ENCODE data around the gene PKD1. TPM values are rescaled to one million over a fixed set of nuclear protein-coding genes. Genes with fewer than 3 reads are reported as not detected.

PKD1 gene
- polyA plus RNA-seq, 1 donor from 2014 or later = 176 TPM

DNA sequence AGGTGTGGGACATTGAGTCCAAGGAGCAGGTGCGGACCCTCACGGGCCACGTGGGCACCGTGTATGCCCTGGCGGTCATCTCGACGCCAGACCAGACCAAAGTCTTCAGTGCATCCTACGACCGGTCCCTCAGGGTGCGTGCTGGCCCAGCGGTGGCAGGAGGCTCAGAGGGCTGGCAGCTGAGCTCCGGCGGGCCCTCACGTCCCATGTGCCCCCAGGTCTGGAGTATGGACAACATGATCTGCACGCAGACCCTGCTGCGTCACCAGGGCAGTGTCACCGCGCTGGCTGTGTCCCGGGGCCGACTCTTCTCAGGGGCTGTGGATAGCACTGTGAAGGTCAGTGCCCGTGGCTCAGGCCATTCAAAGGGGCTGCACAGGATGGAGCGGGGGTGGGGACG, 40.3 kb upstream of the PKD1 start:
- Histone ChIP-seq H4K20me1 (ENCODE audit: insufficient read depth) (no peaks in the 10 kb centered on the region), H3K4me3 (ENCODE audit: low read length) (no peak overlapping the region), H3K27ac (ENCODE audit: low read length) (no peak overlapping the region), H3K36me3 (ENCODE audit: insufficient read depth, low read length) (no peaks in the 10 kb centered on the region), H3K4me2 (ENCODE audit: low read length) (no peak overlapping the region), H3F3A (ENCODE audit: insufficient read depth, low read length, poor library complexity, severe bottlenecking) (no peaks in the 10 kb centered on the region), H3K9me3 (ENCODE audit: low read length) (no peaks in the 10 kb centered on the region), H3K79me2 (replicated peaks; ENCODE audit: insufficient read depth, low read length) (no peaks in the 10 kb centered on the region), H2AFZ (ENCODE audit: low read depth, low read length) (no peak overlapping the region), H3K9me2 (ENCODE audit: insufficient read depth, low read length) (no peaks in the 10 kb centered on the region), H3K27me3 (ENCODE audit: insufficient read depth, low read depth, low read length) (no peaks in the 10 kb centered on the region), H3K9ac (ENCODE audit: low read length) (no peak overlapping the region)
- TF ChIP-seq, protein P1, sequence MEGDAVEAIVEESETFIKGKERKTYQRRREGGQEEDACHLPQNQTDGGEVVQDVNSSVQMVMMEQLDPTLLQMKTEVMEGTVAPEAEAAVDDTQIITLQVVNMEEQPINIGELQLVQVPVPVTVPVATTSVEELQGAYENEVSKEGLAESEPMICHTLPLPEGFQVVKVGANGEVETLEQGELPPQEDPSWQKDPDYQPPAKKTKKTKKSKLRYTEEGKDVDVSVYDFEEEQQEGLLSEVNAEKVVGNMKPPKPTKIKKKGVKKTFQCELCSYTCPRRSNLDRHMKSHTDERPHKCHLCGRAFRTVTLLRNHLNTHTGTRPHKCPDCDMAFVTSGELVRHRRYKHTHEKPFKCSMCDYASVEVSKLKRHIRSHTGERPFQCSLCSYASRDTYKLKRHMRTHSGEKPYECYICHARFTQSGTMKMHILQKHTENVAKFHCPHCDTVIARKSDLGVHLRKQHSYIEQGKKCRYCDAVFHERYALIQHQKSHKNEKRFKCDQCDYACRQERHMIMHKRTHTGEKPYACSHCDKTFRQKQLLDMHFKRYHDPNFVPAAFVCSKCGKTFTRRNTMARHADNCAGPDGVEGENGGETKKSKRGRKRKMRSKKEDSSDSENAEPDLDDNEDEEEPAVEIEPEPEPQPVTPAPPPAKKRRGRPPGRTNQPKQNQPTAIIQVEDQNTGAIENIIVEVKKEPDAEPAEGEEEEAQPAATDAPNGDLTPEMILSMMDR (IDR thresholded peaks at IDR 0.05; ENCODE audit: poor library complexity, severe bottlenecking) = no peak
- TF ChIP-seq EZH2 (IDR thresholded peaks at IDR 0.05; ENCODE audit: borderline replicate concordance, insufficient read depth, low read length, poor library complexity, severe bottlenecking) (no peak), MXI1 (conservative IDR thresholded peaks at IDR 0.05; ENCODE audit: poor library complexity, severe bottlenecking) (no peak), POLR2AphosphoS5 (IDR thresholded peaks at IDR 0.05) (no peak), EP300 (conservative IDR thresholded peaks at IDR 0.05; ENCODE audit: poor library complexity, severe bottlenecking) (no peak), SMC3 (conservative IDR thresholded peaks at IDR 0.05; ENCODE audit: poor library complexity) (no peak), TAF1 (IDR thresholded peaks at IDR 0.05; ENCODE audit: low read depth) (no peak), RAD21 (conservative IDR thresholded peaks at IDR 0.05) (no peak)
- TF ChIP-seq, protein P2, sequence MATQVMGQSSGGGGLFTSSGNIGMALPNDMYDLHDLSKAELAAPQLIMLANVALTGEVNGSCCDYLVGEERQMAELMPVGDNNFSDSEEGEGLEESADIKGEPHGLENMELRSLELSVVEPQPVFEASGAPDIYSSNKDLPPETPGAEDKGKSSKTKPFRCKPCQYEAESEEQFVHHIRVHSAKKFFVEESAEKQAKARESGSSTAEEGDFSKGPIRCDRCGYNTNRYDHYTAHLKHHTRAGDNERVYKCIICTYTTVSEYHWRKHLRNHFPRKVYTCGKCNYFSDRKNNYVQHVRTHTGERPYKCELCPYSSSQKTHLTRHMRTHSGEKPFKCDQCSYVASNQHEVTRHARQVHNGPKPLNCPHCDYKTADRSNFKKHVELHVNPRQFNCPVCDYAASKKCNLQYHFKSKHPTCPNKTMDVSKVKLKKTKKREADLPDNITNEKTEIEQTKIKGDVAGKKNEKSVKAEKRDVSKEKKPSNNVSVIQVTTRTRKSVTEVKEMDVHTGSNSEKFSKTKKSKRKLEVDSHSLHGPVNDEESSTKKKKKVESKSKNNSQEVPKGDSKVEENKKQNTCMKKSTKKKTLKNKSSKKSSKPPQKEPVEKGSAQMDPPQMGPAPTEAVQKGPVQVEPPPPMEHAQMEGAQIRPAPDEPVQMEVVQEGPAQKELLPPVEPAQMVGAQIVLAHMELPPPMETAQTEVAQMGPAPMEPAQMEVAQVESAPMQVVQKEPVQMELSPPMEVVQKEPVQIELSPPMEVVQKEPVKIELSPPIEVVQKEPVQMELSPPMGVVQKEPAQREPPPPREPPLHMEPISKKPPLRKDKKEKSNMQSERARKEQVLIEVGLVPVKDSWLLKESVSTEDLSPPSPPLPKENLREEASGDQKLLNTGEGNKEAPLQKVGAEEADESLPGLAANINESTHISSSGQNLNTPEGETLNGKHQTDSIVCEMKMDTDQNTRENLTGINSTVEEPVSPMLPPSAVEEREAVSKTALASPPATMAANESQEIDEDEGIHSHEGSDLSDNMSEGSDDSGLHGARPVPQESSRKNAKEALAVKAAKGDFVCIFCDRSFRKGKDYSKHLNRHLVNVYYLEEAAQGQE (IDR thresholded peaks at IDR 0.05; ENCODE audit: borderline replicate concordance) = no peak

DNA sequence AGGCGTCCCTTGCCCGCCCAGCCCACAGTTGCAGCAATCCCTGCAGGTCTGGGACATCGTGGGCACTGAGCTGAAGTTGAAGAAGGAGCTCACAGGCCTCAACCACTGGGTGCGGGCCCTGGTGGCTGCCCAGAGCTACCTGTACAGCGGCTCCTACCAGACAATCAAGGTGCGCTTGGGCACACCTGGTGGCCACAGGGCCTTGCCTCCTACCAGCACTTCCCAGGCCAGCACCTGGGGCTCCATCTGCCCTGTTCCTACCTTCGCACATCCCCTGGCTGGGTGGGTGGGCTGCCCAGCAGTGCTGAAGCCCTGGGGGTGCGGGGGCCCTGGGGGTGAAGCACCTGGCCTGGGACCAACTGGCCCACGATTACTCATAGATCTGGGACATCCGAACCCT, 39.8 kb upstream of the PKD1 start:
- Histone ChIP-seq H3K9ac (ENCODE audit: low read length) (peak overlapping the region; percentile 45), H3K79me2 (replicated peaks; ENCODE audit: insufficient read depth, low read length) (no peaks in the 10 kb centered on the region), H3K27ac (ENCODE audit: low read length) (peak overlapping the region; percentile 69), H4K20me1 (ENCODE audit: insufficient read depth) (no peaks in the 10 kb centered on the region), H3K9me3 (ENCODE audit: low read length) (no peaks in the 10 kb centered on the region), H3K9me2 (ENCODE audit: insufficient read depth, low read length) (no peaks in the 10 kb centered on the region), H3K36me3 (ENCODE audit: insufficient read depth, low read length) (no peaks in the 10 kb centered on the region), H3F3A (ENCODE audit: insufficient read depth, low read length, poor library complexity, severe bottlenecking) (no peaks in the 10 kb centered on the region), H2AFZ (ENCODE audit: low read depth, low read length) (no peak overlapping the region), H3K4me3 (ENCODE audit: low read length) (no peak overlapping the region), H3K4me2 (ENCODE audit: low read length) (no peak overlapping the region), H3K27me3 (ENCODE audit: insufficient read depth, low read depth, low read length) (no peaks in the 10 kb centered on the region)
- TF ChIP-seq, protein P1 (IDR thresholded peaks at IDR 0.05; ENCODE audit: poor library complexity, severe bottlenecking) = no peak
- no peak for TF ChIP-seq SMC3 (conservative IDR thresholded peaks at IDR 0.05; ENCODE audit: poor library complexity)
- no peak for TF ChIP-seq EZH2 (IDR thresholded peaks at IDR 0.05; ENCODE audit: borderline replicate concordance, insufficient read depth, low read length, poor library complexity, severe bottlenecking)
- TF ChIP-seq MXI1 (conservative IDR thresholded peaks at IDR 0.05; ENCODE audit: poor library complexity, severe bottlenecking) = no peak
- no peak for TF ChIP-seq TAF1 (IDR thresholded peaks at IDR 0.05; ENCODE audit: low read depth)
- no peak for TF ChIP-seq RAD21 (conservative IDR thresholded peaks at IDR 0.05)
- TF ChIP-seq, protein P2 (IDR thresholded peaks at IDR 0.05; ENCODE audit: borderline replicate concordance) = no peak
- no peak for TF ChIP-seq POLR2AphosphoS5 (IDR thresholded peaks at IDR 0.05)
- TF ChIP-seq EP300 (conservative IDR thresholded peaks at IDR 0.05; ENCODE audit: poor library complexity, severe bottlenecking) = no peak

Data from neural cell (in vitro differentiated cells).